ENCODE measurements around the gene LIN7A.

LIN7A gene

GRCh38 chr12:80761838-80762237 lies 175.9 kb downstream of the LIN7A start:
- no peak for TF ChIP-seq CTCF (conservative IDR thresholded peaks at IDR 0.05; ENCODE audit: low read depth, low read length)
- H2AFZ ChIP-seq (ENCODE audit: low read depth) = no peak overlapping the region

GRCh38 chr12:80756875-80757274 lies 180.9 kb downstream of the LIN7A start:
- H4K20me1 ChIP-seq (ENCODE audit: insufficient read depth) = no peaks in the 10 kb centered on the region
- no peaks in the 10 kb centered on the region for H3K79me2 ChIP-seq (ENCODE audit: insufficient read depth, low read depth)
- H3K4me1 ChIP-seq (ENCODE audit: low read depth, poor library complexity, severe bottlenecking) = no peaks in the 10 kb centered on the region
- H3K36me3 ChIP-seq (ENCODE audit: insufficient read depth) = no peaks in the 10 kb centered on the region
- no peak overlapping the region for H3K4me3 ChIP-seq (IDR thresholded peaks at IDR 0.05; ENCODE audit: insufficient read depth, low read depth, low read length)
- no peak for TF ChIP-seq CTCF (conservative IDR thresholded peaks at IDR 0.05; ENCODE audit: low read depth, low read length)
- no peak overlapping the region for H3K9ac ChIP-seq
- H3K4me2 ChIP-seq = no peak overlapping the region
- no peak overlapping the region for H2AFZ ChIP-seq (ENCODE audit: low read depth)
- no peak overlapping the region for H3K27ac ChIP-seq
- H3K27me3 ChIP-seq (ENCODE audit: insufficient read depth, low read depth) = no peaks in the 10 kb centered on the region

More at GRCh38 chr12:80761838-80762237, 175.9 kb downstream of the LIN7A start:
- Histone ChIP-seq H3K4me2 (no peak overlapping the region), H3K27me3 (ENCODE audit: insufficient read depth, low read depth) (no peaks in the 10 kb centered on the region), H4K20me1 (ENCODE audit: insufficient read depth) (no peaks in the 10 kb centered on the region), H3K4me3 (IDR thresholded peaks at IDR 0.05; ENCODE audit: insufficient read depth, low read depth, low read length) (no peak overlapping the region), H3K27ac (no peak overlapping the region), H3K4me1 (ENCODE audit: low read depth, poor library complexity, severe bottlenecking) (peaks cover 11% of the 10 kb centered on the region), H3K9ac (no peak overlapping the region), H3K36me3 (ENCODE audit: insufficient read depth) (no peaks in the 10 kb centered on the region), H3K79me2 (ENCODE audit: insufficient read depth, low read depth) (no peaks in the 10 kb centered on the region)

- Histone ChIP-seq H4K20me1 (ENCODE audit: insufficient read depth) (no peaks in the 10 kb centered on the region), H3K27me3 (ENCODE audit: insufficient read depth, low read depth) (no peaks in the 10 kb centered on the region), H3K4me2 (no peak overlapping the region), H3K4me1 (ENCODE audit: low read depth, poor library complexity, severe bottlenecking) (no peaks in the 10 kb centered on the region), H3K36me3 (ENCODE audit: insufficient read depth) (no peaks in the 10 kb centered on the region), H3K9ac (no peak overlapping the region), H2AFZ (ENCODE audit: low read depth) (no peak overlapping the region), H3K79me2 (ENCODE audit: insufficient read depth, low read depth) (no peaks in the 10 kb centered on the region), H3K4me3 (IDR thresholded peaks at IDR 0.05; ENCODE audit: insufficient read depth, low read depth, low read length) (no peak overlapping the region), H3K27ac (no peak overlapping the region)
- TF ChIP-seq CTCF (conservative IDR thresholded peaks at IDR 0.05; ENCODE audit: low read depth, low read length) = no peak
Measured at GRCh38 chr12:80754274-80754673, 183.5 kb downstream of the LIN7A start.

- no peak for TF ChIP-seq CTCF (conservative IDR thresholded peaks at IDR 0.05; ENCODE audit: low read depth, low read length)
- no peak overlapping the region for H2AFZ ChIP-seq (ENCODE audit: low read depth)
Measured at GRCh38 chr12:80752464-80752863, 185.3 kb downstream of the LIN7A start.

More at GRCh38 chr12:80752464-80752863, 185.3 kb downstream of the LIN7A start:
- Histone ChIP-seq H4K20me1 (ENCODE audit: insufficient read depth) (no peaks in the 10 kb centered on the region), H3K27ac (no peak overlapping the region), H3K79me2 (ENCODE audit: insufficient read depth, low read depth) (no peaks in the 10 kb centered on the region), H3K4me3 (IDR thresholded peaks at IDR 0.05; ENCODE audit: insufficient read depth, low read depth, low read length) (no peak overlapping the region), H3K27me3 (ENCODE audit: insufficient read depth, low read depth) (no peaks in the 10 kb centered on the region), H3K4me1 (ENCODE audit: low read depth, poor library complexity, severe bottlenecking) (no peaks in the 10 kb centered on the region), H3K9ac (no peak overlapping the region), H3K36me3 (ENCODE audit: insufficient read depth) (no peaks in the 10 kb centered on the region), H3K4me2 (no peak overlapping the region)
